Mucosa of descending colon (tissue), 3 donors: ENCODE results near the gene CCDC13. TPM values are rescaled to one million over a fixed set of nuclear protein-coding genes. Genes with fewer than 3 reads are reported as not detected.

Source experiments
- ATAC-seq: fragments of 200-7000 bp; cut with Tn5 transposase; one replicate; pipeline ENCODE4 v1.9.1; 2020; ENCODE audit warnings: mild to moderate bottlenecking, moderate library complexity
- DNase-seq, 3 donors: peaks; one replicate each; pipeline ENCODE4 v3.0.0-alpha.2; 2020
- H3K36me3 ChIP-seq: fragments of 200-600 bp; one replicate; pipeline ENCODE4 v1.8.0; 2021; ENCODE audit warnings: low read depth, mild to moderate bottlenecking
- H3K4me1 ChIP-seq: fragments of 200-600 bp; one replicate; pipeline ENCODE4 v1.8.0; 2021; ENCODE audit warnings: low read depth, mild to moderate bottlenecking
- H3K4me3 ChIP-seq: fragments of 200-600 bp; one replicate; pipeline ENCODE4 v1.8.0; 2021; ENCODE audit warnings: mild to moderate bottlenecking
- H3K9me3 ChIP-seq: fragments of 200-600 bp; one replicate; pipeline ENCODE4 v1.8.0; 2021; ENCODE audit warnings: mild to moderate bottlenecking
- CTCF ChIP-seq: fragments of 200-600 bp; IDR thresholded peaks from one replicate; pipeline ENCODE4 v1.8.0; 2022; ENCODE audit warnings: antibody characterized with exemption, mild to moderate bottlenecking
- intact Hi-C, 2 donors: fragments of 100-400 bp; cut with DNase I in 1 of 2; cut with micrococcal nuclease in 1 of 2; formaldehyde crosslinking; loops; one replicate each; pipeline versions ENCODE4 v1.11.0 to v1.11.1; 2022; cut with DNase I, micrococcal nuclease
- long read RNA-seq, 2 donors: library from polyadenylated mRNA; unstranded; transcript quantifications; one replicate each; pipeline ENCODE4 v2.0.0, GENCODE V29; 2019 to 2021
- total RNA-seq, 3 donors: library from RNA; stranded (reverse); fragmentation: NEBNext Ultra II Directional in 2 of 3; extraction: Animal tissue kit (Norgen Biotek cat#: 25700) in 2 of 3; gene quantifications; one replicate each; pipeline versions ENCODE4 v1.2.1 to v1.2.4, GENCODE V29; 2021 to 2023
- donor health status: DM: no; HTN: no; CAD: no; lungs with moderate emphysema.
- donor health status: DM: no; HTN: no; CAD: no.
- donor health status: DM: no; HTN: yes; CAD: no.

The CCDC13 gene
- 1 to 10 TPM; 2.2 to 3.3 (median 3.0) TPM for total RNA-seq
- long read RNA-seq, donor 1, result 0 reads
- long read RNA-seq, donor 2, partial matches to known transcripts, result 0 of 1 reads
- long read RNA-seq, donor 2, other reads (novel, unspliced or antisense), result 0 of 1 reads

GRCh38 chr3:42772670-42773408 is at the start of gene CCDC13:
TSS of gene CCDC13 (minus strand) at chr3:42773253. CDS start at chr3:42758345, 14,908 bp downstream.
- TF ChIP-seq CTCF, result no peak
- ATAC-seq (peak; percentile 89), DNase-seq (peak; percentile 90 to 96 (median 92))
- H3K36me3 ChIP-seq, result no peaks in the 10 kb centered on the region
- peaks cover 9% of the 10 kb centered on the region for H3K4me1 ChIP-seq
- H3K9me3 ChIP-seq, result no peaks in the 10 kb centered on the region
- intact Hi-C loops, result no loop called here
- H3K4me3 ChIP-seq, result no peak within 1 kb of the TSS

GRCh38 chr3:42822828-42823227 is 49.8 kb upstream of the CCDC13 start:
- intact Hi-C loops, result no loop called here
- DNase-seq (no peak), ATAC-seq (no peak)
- Histone ChIP-seq H3K36me3 (no peaks in the 10 kb centered on the region), H3K9me3 (no peaks in the 10 kb centered on the region), H3K4me3 (no peak overlapping the region), H3K4me1 (peaks cover 21% of the 10 kb centered on the region)
- TF ChIP-seq CTCF, result no peak

- no peak for TF ChIP-seq CTCF
- ATAC-seq (peak; percentile 63), DNase-seq (peak in 2 of 3 donors; percentile 40 to 63)
- intact Hi-C loops, result no loop called here
- Histone ChIP-seq H3K4me3 (no peak overlapping the region), H3K9me3 (no peaks in the 10 kb centered on the region), H3K4me1 (peaks cover 32% of the 10 kb centered on the region), H3K36me3 (no peaks in the 10 kb centered on the region)
Observed at GRCh38 chr3:42820746-42821051, 47.6 kb upstream of the CCDC13 start.

GRCh38 chr3:42819351-42819965 is 46.4 kb upstream of the CCDC13 start:
- ATAC-seq, result peak; percentile 47
- intact Hi-C loops, result no loop called here
- DNase-seq, result peak in 2 of 3 donors; percentile 61 to 77

GRCh38 chr3:42815826-42816225 is 42.8 kb upstream of the CCDC13 start:
- no peak for DNase-seq
- no peaks in the 10 kb centered on the region for H3K9me3 ChIP-seq
- TF ChIP-seq CTCF, result no peak
- ATAC-seq, result no peak
- intact Hi-C loops, result no loop called here
- peaks cover 31% of the 10 kb centered on the region for H3K4me1 ChIP-seq
- no peaks in the 10 kb centered on the region for H3K36me3 ChIP-seq
- H3K4me3 ChIP-seq, result no peak overlapping the region

More at GRCh38 chr3:42819351-42819965, 46.4 kb upstream of the CCDC13 start:
- TF ChIP-seq CTCF, result no peak
- Histone ChIP-seq H3K4me1 (peaks cover 33% of the 10 kb centered on the region), H3K4me3 (no peak overlapping the region), H3K9me3 (no peaks in the 10 kb centered on the region), H3K36me3 (no peaks in the 10 kb centered on the region)
